Esophagus squamous epithelium (tissue), 4 donors: Measurements from ENCODE around the gene GPR137.

ENCODE experiments used
- POLR2A ChIP-seq, 4 donors: fragments of 450-650 bp; IDR thresholded peaks; one replicate each; pipeline ENCODE4 v1.6.1; 2017; ENCODE audit warnings: antibody characterized with exemption in 4 of 4, mild to moderate bottlenecking in 4 of 4, moderate library complexity in 3 of 4
- TF ChIP-seq, protein P1 (sequence below), 6 experiments: fragments of 450-650 bp in 4 of 6; fragments of 200-600 bp in 2 of 6; sonication (generic) in 2 of 6; IDR thresholded peaks; one replicate each; pipeline ENCODE4 v1.5.1; 2016 to 2019; ENCODE audit warnings: antibody characterized with exemption in 6 of 6, mild to moderate bottlenecking in 4 of 6, moderate library complexity in 4 of 6

DNA sequence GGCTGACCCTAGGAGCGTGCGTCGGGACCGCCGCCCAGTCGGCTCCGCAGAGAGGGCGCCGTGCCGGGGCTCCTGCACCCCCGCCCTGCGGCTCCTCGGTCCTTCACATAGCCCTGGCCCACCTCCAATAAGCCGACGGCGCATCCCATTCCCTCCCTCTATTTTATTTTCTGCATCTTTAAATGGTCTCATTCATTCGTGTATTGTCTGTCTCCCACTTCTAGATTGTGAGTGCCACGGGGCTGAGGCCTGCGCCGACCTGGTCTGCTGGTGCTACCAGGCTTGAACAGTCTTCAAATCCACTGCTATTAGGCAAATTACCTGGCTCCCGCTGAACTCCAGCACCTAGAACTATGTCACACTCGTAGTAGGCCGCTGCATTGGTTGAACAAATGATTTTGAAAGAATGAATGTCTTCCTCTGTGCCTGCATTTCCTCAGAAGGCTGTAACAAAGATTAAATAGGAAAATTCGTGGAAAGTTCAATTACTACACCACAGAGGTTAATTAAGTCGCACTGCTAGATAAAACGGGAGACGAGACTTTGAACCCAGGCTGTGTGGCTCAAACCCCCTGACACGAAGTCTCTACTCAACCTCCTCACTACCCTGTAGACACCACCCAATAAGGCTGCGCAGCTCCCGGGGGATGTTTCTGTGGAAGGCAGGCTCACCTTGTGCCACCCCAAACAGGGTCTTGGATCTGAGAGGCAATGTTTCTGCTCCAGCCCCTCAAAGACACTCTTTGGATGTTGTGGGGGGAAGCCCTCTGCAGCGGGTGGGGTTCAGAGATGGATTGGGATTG lies 37.7 kb upstream of the GPR137 start:
- TF ChIP-seq, protein P1, sequence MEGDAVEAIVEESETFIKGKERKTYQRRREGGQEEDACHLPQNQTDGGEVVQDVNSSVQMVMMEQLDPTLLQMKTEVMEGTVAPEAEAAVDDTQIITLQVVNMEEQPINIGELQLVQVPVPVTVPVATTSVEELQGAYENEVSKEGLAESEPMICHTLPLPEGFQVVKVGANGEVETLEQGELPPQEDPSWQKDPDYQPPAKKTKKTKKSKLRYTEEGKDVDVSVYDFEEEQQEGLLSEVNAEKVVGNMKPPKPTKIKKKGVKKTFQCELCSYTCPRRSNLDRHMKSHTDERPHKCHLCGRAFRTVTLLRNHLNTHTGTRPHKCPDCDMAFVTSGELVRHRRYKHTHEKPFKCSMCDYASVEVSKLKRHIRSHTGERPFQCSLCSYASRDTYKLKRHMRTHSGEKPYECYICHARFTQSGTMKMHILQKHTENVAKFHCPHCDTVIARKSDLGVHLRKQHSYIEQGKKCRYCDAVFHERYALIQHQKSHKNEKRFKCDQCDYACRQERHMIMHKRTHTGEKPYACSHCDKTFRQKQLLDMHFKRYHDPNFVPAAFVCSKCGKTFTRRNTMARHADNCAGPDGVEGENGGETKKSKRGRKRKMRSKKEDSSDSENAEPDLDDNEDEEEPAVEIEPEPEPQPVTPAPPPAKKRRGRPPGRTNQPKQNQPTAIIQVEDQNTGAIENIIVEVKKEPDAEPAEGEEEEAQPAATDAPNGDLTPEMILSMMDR (IDR thresholded peaks at IDR 0.05): no peak
- TF ChIP-seq POLR2A (IDR thresholded peaks at IDR 0.05): no peak
